Eye (tissue), 1 donor: ENCODE measurements around the gene PKN1.
"Not testable (repeated sequence)": the region's sequence is repeated elsewhere in the genome, so short reads cannot be mapped to it uniquely, and the experiment has no call there.

Experiments used
- DNase-seq: peaks from one replicate; pipeline ENCODE4 v3.0.0-alpha.2; 2015

Gene PKN1

DNA sequence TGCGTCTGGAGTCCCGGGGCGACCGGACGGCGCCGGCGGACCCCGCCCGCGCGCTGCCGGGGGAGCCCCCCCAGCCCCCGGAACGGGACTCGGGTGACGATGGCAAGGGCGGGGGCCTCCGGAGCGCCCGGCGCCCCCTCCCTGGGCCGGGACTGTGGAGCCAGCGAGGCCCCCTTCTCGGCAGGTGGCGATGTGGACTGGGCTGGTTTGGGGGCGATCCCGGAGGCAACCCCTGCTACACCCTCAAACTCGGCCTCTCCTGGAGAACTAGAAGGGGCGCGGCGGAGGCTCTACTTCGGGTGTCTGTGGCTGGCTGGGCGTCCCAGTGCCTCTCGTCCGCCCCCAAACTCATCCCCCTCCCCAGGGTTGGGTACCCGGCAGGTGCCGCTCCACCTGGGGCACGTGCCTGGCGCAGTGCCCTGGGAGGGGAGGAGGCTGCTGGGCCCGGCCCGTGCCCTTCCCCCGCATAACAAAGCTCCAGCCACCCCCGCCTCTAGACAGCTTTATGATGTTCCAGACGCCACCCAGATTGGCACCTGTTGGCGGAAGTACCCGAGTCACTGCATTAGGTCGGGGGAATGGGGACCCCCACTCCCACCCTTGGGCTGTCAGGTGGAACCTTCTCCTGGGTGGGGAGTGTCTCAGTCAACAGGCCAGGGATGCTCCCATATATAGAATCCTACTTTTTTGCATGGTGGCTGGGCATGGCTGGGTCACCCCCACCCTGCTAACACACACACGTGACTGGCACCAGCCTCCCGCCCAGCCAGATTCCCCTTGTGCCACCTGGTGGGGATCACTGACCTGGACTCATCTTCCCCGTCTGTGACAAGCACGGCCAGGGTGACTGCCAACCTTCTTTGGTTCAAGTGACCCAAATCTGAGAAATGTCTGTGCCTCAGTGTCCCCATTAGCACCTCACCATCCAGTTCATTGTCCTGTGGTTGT, 722 bp downstream of the PKN1 start:
- DNase-seq = peak; percentile 52

DNA sequence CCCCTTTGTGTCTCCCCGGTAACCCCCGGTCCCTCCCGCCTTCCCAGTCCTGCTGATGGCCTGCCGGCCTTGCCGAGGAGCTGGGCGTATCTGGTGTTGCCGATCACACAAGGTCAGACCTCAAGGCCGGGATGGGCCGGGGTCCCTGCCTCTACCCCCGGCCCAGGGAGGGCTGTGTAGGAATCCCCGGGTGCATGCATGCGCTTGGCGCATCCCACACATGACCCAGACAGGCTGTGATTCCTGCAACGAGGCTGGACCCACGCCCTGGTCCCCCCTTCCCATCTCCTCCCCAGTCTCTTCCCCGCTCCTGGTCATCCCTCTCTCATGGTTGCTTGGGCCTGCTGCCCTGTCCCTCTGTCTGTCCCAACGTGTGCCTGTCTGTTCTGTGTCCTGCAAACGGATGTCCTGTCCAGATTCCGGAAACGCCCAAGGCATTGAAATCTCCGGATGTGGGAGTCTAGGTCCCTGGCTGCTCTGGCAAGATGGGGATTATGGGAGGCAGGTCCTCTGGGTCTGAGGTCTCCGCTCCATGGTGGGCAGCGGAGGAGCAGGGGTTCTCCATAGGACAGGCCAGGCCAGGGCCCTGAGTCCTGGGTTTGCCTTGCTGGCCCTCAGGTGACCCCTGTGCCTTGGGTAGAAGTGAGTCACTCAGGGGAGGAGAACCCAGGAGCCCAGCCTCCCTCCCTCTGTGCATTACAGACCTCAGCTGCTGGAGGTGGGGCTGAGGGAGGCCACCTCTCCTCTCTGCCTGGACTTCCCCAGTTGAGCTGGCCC, 1.6 kb downstream of the PKN1 start:
- DNase-seq = peak; percentile 9

DNA sequence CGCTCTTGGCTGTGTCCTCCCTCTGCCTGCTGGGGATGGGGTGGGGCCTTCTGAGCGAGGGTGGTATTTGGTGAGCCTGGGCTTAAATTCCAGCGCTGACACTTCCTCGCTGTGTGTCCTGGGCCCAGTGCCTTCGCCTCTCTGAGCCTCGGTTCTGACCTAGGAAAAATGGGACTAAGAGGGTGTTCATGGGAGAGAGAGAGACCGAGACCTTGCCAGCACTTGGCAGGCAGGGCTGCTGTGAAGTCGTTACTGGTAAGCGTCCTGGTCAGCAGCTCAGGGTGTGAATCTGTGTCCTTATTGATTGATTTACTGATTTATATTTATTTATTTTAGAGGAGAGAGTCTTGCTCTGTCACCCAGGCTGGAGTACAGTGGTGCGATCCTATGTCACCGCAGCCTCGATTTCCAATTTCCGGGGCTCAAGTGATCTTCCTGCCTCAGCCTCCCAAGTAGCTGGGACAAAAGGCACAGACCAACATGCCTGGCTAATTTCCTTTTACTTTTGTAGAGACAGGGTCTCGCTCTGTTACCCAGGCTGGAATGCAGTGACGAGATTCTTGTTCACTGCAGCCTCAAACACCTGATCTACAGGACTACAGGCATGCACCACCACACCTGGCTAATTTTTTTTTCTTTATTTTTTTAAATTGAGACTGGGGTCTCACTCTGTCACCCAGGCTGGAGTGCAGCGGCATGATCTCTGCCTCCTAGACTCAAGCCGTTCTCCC, 2.4 kb downstream of the PKN1 start:
- DNase-seq = no peak

DNA sequence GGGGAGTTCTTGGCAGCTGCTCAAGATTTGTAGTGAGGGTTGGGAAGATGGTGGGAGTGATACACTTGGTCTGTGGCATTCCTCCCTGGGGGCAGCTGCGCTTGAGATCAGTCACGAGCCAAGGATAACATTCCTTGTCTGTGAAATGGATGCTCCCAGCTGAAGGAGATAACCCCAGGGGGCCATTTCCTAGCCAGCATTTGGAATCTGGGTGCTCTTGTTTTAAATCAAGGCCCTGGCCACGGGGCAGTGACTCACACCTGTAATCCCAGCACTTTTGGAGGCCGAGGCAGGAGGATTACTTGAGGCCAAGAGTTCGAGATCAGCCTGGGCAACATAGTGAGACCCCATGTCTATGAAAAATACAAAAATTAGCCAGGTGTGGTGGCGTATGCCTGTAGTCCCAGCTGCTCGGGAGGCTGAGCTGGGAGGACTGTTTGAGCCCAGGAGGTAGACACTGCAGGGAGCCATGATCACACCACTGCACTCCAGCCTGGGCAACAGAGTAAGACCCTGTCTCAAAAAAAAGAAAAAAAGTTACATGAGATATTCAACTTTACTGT, 4.6 kb downstream of the PKN1 start:
- no peak for DNase-seq

DNA sequence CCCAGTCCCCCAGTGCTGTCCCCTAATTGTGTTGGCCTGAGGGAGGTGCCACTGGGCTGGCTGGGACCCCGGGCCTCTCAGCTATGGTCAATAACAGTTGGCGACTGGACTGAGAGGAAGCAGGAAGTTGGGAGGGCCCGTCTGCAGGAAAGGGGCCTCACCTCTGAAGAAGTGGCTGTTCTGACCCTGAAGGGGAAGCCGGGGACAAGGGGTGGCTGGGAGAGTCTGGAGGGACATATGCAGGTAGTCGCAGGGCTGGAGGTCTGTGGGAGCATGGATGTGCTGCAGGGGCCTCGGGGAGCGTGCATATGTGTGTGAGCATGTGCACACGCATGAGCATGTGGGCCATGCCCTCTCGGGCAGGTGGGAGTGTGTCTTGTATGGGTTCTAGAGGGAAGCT, 5.9 kb downstream of the PKN1 start:
- DNase-seq = no peak

DNA sequence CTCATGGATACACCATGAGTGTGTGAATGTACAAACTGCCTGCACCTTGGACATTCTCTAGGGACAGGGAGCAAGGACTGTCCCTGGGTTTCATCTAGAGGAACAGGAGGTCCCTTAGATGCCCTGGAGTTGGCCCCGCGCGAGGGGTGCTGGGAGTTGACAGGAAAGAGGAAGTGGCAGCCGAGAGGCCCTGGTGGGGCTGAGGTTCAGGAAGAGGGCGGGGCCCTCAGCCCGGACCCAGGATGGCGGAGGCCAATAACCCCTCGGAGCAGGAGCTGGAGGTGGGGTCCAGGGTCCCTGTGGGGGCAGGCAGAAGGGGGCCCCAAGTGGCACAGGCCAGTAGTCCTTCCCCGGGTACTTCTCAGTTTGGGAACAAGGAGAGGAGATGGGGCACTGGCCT, 6.9 kb downstream of the PKN1 start:
- no peak for DNase-seq

DNA sequence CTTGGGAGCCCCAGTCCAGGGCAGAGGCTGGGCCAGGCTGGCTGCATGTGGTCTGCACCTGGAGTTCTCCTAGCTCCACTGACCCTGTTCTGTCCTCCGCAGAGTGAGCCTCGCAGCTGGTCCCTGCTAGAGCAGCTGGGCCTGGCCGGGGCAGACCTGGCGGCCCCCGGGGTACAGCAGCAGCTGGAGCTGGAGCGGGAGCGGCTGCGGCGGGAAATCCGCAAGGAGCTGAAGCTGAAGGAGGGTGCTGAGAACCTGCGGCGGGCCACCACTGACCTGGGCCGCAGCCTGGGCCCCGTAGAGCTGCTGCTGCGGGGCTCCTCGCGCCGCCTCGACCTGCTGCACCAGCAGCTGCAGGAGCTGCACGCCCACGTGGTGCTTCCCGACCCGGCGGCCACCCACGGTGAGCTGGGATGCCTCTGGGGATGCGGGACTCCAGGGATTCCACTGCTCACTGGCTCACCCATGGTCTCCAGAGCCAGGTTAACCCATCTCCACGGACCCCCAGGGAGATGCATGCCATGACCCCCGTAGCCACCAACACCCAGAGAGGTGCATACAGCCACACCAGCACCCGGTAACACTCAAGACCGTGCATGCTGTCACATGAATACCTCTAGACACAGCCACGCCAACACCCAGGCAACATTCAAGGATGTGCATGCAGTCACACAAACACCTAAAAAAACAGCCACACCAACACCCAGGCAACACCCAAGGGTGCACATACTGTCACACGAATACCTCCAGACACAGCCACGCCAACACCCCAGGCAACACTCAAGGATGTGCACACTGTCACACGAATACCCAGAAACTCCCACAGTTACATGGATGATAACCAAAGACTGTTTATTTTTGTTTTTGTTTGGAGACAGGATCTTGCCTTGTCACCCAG, 8.2 kb downstream of the PKN1 start:
- peak; percentile 50 for DNase-seq

DNA sequence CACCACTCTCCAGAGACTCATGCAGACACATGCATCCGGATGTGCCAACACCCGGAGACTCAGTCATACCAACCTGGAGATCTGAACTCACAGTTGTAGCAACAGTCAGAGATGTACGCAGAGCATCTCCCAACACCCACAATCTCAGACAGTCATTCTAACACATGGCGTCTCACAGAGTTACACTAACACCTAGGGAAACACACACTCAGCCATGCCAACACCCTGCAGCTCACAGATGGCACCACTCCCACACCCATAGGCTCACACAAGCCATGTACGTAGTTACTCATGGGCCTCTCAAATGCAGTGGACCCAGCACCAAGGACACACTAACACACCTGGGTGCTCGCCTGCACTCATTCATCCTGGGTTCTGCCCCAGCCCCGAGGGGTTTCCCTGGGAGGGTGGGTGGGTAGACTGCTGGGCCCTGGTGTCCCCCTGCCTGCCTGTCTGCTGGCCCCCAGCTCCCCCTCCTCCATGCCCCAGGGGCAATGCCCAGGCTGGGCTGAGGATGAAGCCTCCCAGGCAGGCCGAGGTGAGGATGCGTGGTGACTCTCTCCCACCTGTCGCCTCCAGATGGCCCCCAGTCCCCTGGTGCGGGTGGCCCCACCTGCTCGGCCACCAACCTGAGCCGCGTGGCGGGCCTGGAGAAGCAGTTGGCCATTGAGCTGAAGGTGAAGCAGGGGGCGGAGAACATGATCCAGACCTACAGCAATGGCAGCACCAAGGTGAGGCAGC, 10.0 kb downstream of the PKN1 start:
- DNase-seq = no peak

DNA sequence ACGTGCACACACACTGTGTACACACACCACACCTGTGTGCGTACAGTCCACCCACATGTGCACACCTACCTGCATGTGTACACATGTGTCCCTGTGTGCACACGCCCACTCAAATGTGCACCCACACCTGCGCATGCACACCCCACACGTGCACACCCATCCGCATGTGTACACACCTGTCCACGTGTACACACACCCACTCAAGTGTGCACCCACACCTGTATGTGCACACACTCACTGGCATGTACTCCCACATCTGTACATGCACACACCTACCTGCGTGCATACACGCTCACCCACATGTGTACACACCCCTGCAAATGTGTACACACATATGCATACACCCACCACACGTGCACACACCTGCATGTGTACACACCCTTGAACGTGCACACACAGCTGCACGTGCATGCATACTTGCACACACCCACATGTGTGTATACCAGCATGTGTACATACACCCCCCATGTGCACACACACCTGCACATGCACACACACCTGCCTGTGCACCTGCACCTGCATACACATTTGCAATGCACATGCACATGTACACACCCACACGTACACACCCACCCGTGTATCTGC, 10.6 kb downstream of the PKN1 start:
- DNase-seq = no peak

DNA sequence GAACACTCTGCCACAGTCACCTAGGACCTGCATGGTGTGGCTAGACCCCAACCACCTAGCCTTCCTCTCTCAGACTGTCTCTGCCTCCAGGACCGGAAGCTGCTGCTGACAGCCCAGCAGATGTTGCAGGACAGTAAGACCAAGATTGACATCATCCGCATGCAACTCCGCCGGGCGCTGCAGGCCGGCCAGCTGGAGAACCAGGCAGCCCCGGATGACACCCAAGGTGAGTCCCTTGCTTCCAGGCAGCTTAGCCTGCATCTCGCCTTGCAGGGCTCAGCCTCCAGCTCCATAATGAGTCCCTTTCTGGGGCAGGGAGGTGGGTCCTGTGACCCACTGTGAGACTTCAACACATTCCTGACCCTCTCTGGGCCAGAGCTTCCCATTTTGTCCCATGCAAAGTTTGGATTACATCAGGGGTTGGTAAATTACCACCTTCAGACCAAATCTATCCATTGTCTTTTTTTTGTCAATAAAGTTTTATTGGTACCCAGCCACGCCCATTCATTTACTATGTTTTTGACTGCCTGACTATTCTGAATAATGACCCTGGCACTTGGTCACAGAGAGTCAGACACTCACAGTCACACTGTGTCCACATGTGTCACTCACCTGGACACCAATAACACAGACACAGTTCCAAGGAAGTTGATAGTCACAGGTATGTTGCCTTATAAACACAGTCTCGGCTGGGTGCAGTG, 13.4 kb downstream of the PKN1 start:
- DNase-seq = no peak

DNA sequence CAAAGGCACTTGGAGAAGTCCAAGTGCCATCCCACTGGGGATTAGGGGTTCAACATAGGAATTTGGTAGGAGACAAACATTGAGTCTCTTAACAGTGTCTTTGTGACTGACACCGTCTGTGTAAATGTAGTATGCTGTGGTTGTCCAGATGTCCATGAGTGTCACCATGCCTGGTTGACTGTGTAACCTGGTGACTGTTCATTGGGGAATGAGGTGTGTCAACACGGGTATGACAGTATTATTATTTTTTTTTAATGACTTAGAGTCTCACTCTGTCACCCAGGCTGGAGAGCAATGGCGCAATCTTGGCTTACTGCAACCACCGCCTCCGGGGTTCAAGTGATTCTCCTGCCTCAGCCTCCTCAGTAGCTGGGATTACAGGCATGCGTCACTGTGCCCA, 16.2 kb downstream of the PKN1 start:
- no peak for DNase-seq

DNA sequence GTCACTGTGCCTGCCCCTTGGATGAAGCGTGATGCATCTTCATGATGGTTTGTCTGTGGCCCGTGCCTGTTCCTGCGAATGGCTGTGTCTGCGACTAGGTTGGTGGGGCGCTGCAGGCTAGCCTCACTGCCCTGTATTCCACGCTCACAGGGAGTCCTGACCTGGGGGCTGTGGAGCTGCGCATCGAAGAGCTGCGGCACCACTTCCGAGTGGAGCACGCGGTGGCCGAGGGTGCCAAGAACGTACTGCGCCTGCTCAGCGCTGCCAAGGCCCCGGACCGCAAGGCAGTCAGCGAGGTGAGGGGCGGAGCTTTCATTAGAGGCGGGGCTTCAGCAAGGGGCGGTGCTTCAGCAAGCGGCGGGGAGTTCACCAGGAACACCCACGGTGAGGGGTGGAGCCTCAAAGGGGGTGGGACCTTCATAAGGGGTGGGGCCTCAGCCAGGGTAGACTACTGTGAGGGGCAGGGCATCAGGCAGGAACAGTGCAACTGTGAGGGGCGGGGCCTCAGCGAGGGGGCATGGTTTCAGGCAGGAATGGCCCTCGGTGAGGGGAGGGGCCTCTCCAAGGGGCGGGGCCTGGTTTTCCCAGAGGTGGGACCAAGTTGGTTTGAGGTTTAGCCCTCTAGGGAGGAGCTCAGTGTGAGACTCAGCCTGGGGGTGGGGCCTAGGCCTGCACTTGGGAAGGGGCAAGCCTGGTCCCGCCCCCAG, 17.2 kb downstream of the PKN1 start:
- peak; percentile 16 for DNase-seq

DNA sequence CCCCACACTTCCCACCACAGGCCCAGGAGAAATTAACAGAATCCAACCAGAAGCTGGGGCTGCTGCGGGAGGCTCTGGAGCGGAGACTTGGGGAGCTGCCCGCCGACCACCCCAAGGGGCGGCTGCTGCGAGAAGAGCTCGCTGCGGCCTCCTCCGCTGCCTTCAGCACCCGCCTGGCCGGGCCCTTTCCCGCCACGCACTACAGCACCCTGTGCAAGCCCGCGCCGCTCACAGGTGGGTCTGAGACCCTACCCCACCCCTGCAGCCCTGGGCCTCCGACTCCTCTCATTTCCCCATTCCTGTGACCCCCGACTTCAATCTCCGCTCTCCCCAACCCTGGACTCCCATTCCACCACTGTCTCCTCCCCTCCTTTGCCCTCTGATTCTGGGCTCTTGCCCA, 17.8 kb downstream of the PKN1 start:
- DNase-seq = no peak

DNA sequence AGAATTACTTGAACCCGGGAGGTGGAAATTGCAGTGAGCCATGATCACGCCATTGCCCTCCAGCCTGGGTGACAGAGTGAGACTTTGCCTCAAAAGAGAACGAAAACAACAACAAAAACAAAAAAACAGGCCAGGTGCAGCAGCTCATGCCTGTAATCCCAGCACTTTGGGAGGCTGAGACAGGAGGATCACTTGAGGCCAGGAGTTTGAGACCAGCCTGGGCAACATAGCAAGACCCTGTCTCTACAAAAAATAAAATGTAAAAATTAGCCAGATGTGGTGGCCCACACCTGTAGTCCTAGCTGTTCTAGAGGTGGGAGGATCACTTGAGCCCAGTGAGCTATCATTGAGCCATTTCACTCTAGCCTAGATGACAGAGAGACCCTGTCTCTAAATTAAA, 19.2 kb downstream of the PKN1 start:
- not testable (repeated sequence) for DNase-seq

DNA sequence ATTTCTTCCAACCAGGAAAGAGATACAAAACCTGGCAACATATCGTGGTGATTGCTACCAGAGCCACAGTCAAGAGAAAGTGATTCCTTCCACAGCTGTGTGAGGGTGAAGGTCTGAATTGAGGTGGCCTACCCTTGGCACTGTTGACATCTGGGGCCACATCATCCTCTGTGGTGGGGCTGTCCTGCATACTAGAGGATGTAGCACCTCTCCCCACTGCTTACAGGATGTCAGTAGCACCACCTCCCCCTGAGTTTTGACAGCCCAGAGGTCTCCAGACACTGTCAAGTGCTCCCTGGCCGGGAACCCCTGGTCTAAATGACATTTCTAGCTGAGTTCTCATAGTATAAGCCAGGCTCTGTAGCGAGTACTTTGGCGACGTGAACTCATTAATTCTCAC, 26.6 kb downstream of the PKN1 start:
- no peak for DNase-seq

DNA sequence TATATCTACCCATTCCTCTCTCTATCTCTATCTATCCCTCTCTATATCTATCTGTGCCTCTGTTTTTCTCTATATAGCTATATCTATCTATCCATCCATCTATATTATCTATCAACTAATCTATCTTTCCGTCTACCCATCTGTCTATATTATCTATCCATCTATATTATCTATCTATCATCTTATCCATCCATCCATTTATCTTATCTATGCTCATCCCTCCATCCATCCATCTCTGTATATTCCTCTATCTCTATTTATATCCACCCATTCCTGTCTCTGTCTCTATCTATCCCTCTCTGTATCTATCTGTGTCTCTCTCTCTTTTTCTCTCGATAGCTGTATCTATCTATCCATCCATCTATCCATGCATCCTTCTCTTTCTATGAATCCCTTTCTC, 27.8 kb downstream of the PKN1 start:
- no peak for DNase-seq

DNA sequence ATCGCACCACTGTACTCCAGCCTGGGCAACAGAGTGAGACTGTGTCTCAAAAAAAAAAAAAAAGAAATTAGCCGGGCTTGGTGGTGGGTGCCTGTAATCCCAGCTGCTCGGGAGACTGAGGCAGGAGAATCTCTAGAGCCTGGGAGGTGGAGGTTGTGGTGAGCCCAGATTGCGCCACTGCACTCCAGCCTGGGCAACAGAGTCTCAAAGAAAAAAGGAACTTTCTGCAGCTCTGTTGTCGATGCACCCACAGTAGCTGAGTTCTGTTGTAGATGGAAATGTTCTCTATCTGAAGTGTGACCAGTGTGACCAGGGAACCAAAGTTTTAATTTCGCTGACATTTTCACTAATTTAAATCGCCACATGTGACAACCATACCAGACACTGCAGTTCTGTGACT, 29.3 kb downstream of the PKN1 start:
- DNase-seq = not testable (repeated sequence)

DNA sequence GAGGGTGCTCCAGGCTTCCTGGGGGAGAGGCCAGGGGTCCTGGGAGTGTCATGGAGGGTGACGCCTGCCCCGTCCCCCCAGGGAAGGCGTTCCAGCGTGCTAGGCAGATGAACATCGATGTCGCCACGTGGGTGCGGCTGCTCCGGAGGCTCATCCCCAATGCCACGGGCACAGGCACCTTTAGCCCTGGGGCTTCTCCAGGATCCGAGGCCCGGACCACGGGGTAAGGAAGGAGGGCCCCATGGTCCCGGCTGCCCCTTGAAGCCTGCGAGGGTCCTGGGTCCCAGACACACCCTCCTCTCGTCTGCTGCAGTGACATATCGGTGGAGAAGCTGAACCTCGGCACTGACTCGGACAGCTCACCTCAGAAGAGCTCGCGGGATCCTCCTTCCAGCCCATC, 30.6 kb downstream of the PKN1 start:
- DNase-seq = no peak

DNA sequence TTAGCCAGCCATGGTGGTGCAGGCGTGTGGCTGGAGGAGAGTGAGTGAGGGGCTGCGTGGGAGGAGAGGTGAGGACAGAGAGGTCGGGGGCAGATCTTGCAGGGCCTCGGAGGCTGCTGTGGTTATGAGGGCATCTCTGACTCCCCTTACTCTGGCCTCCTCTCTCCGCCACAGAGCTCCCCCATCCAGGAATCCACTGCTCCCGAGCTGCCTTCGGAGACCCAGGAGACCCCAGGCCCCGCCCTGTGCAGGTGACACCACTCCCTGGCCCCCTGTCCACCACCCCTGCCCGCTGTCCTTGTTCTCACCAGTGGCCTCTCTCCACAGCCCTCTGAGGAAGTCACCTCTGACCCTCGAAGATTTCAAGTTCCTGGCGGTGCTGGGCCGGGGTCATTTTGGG, 34.3 kb downstream of the PKN1 start:
- DNase-seq = no peak

DNA sequence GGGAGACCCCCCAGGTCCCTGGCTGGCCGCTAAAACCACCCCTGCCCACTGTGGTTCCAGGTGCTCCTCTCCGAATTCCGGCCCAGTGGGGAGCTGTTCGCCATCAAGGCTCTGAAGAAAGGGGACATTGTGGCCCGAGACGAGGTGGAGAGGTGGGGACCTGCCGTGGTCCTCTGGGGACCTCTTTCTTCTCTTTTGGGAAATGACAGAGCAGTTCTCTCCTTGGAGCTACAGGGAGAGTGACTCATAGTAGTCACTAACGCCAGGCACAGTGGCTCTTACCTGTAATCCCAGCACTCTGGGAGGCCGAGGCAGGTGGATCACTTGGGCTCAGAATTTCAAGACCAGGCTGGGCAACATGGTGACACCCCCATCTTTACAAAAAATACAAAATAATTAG, 34.7 kb downstream of the PKN1 start:
- DNase-seq = no peak
